GM21576 (cell line): ENCODE measurements around the gene RBBP7.

Experiments
- ATAC-seq: cut with Tn5 transposase; IDR thresholded peaks from one replicate; pipeline ENCODE4 v1.9.1; 2021; ENCODE audit warnings: mild to moderate bottlenecking, moderate library complexity; ENCODE audit not compliant: unreplicated experiment

Gene RBBP7

GRCh38 chrX:16870095-16870861 is at the start of gene RBBP7:
Gene RBBP7, minus strand, starts transcription at chrX:16870362. Its CDS starts 309 bp downstream, at chrX:16870053.
- ATAC-seq = peak; percentile 83

- ATAC-seq = no peak
These were observed 48.8 kb upstream of the RBBP7 start for GRCh38 chrX:16918979-16919378.

- no peak for ATAC-seq
These were observed 47.0 kb upstream of the RBBP7 start for GRCh38 chrX:16917120-16917519.

GRCh38 chrX:16916561-16916960 is 46.4 kb upstream of the RBBP7 start:
- ATAC-seq = no peak

- no peak for ATAC-seq
These were observed 43.9 kb upstream of the RBBP7 start for GRCh38 chrX:16914058-16914457.

GRCh38 chrX:16910376-16910775 is 40.2 kb upstream of the RBBP7 start:
- no peak for ATAC-seq

- ATAC-seq = peak; percentile 83
These were observed 33.3 kb upstream of the RBBP7 start for GRCh38 chrX:16903274-16904022.

GRCh38 chrX:16897445-16897844 is 27.3 kb upstream of the RBBP7 start:
- no peak for ATAC-seq

GRCh38 chrX:16892504-16893362 is 22.6 kb upstream of the RBBP7 start:
- ATAC-seq = peak; percentile 86

- ATAC-seq = no peak
These were observed 15.5 kb upstream of the RBBP7 start for GRCh38 chrX:16885628-16886027.

GRCh38 chrX:16883487-16883804 is 13.3 kb upstream of the RBBP7 start:
- ATAC-seq = no peak

GRCh38 chrX:16882702-16883486 is 12.7 kb upstream of the RBBP7 start:
- peak; percentile 59 for ATAC-seq

GRCh38 chrX:16882169-16882568 is 12.0 kb upstream of the RBBP7 start:
- peak; percentile 50 for ATAC-seq

GRCh38 chrX:16876696-16877095 is 6.5 kb upstream of the RBBP7 start:
- no peak for ATAC-seq

- no peak for ATAC-seq
These were observed 4.4 kb upstream of the RBBP7 start for GRCh38 chrX:16874458-16875095.

GRCh38 chrX:16873106-16873505 is 2.9 kb upstream of the RBBP7 start:
- no peak for ATAC-seq

GRCh38 chrX:16870862-16871815 is 977 bp upstream of the RBBP7 start:
- no peak for ATAC-seq

- peak; percentile 44 for ATAC-seq
These were observed 618 bp downstream of the RBBP7 start for GRCh38 chrX:16869393-16870094.
